Ramos (cell line): ENCODE results near the gene BRD3.
"Not testable (repeated sequence)": the region's sequence is repeated elsewhere in the genome, so short reads cannot be mapped to it uniquely, and the experiment has no call there.

Experiments
- in situ Hi-C: fragments of 300-500 bp; cut with MboI; formaldehyde crosslinking; loops from one replicate; pipeline ENCODE4 v1.14.3; 2022; ENCODE audit warnings: low sequenced_read_pairs; ENCODE audit not compliant: unreplicated experiment

BRD3 gene

DNA sequence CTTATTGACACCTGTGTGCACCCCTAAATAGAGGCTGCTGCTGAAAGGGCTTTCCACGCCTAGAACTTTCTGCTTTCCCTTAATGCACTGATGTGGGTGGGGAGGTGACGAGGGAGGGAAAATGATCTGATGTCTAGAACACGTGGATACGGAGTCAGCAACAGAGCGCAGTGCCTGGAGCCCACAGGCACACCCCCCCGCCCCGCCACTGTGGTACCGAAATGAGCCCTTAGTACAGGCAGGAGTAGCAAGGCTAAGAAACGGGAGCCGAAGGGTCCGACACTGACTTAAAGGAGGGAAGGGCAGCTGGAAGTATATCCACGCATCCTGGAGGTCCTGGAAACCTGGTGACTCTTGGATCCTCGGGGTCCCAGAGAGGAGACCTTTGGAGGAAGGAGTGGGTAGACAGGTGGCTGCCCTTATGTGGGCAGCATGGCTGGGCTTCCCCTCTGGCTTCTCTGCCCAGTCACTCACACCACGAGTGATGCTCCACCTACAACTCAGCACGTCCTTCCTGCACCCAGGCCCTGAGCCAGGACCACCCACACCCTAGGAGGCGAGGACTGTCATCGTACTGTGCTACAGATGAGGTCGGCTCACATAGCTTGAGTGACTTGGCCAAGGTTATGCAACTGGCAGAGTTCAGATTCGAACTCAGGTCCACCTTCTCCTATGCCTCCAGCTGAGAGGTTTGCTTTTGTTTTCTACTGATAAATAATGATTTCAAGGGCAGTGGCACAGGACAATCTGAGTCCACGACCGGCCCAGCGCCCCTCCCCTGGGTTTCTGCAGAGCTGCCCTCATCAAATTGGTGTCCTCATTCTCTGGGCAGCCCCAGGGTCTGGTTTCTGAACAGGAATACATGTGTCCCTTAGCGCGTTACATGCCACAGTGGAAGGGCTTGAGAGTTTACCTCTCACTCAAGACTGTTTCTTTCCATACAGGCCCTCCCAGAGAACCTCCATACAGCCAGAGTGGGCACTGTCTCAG, 71.0 kb downstream of the BRD3 start:
- in situ Hi-C loops: no loop called here

DNA sequence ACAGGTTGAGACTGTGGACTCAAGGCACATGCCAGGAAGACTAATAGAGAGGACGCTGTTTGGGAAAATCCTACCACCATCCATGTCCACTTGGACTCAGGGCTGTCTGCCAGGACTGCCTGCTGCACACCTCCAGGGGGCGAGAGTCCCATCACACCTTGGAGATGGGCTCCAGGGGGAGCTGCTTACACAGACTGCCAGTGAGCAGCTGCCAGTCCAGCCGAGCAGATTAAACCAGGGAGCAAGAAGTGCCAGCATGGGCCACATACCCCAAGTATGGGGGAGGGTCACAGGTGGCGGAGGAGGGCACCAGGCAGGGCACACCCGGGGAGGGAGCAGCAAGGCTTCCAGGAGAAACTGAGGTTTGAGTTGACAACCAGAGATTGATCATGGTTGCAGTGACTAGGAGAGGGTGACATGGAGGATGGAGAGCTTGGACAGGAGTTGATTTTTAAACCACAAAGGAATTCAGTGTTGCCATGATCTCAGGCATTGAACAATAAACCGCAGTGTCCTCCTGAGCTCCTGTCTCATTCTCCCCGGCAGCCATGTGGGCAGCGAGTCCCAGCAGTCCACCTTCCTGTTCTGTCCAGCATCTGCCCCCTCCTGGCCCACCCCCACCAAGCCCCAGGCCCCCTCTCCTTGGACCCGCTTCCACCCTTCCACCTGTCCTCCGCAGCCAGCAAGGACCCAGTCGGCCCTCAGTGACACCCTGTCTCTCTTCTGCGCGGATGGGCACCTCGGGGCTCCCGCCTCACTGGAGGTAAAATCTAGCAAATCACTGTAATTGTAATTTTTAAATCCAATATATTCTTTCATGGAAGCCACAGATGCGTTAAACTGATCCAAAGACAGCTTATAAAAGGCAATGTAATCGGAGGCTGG, 72.6 kb downstream of the BRD3 start:
- in situ Hi-C loops: no loop called here

DNA sequence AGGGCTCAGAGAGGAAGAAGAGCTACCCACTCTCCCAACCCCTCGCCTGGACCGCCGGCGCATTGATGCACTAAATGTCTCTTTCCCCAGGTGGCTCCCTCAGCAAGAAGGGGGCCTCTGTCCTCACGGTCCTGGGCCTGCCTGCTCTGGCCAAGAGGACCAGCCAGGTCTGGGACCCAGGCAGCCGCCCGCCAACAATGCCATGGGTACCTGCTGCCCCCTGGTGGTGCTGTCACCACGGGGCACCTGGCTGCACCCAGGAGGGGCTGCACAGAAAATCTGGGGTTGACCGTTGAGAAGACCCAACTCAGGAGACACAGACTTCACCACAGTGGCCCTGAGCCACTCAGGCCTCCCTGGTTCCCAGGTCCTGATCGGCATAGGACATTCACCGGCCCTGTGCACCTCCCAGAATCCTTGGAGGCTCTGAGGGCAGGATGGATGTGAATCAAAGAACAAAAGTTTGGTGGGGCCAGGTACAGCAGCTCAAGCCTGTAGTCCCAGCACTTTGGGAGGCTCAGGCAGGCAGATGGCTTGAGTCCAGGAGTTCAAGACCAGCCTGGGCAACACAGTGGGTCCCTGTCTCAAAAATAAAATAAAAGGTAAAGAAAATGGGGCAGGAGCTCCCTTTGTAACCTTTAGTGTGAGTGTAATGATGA, 73.3 kb downstream of the BRD3 start:
- in situ Hi-C loops: loop anchor here (5.0 kb wide), 1 partner anchor 207 kb away; no protein-coding TSS in a partner anchor

DNA sequence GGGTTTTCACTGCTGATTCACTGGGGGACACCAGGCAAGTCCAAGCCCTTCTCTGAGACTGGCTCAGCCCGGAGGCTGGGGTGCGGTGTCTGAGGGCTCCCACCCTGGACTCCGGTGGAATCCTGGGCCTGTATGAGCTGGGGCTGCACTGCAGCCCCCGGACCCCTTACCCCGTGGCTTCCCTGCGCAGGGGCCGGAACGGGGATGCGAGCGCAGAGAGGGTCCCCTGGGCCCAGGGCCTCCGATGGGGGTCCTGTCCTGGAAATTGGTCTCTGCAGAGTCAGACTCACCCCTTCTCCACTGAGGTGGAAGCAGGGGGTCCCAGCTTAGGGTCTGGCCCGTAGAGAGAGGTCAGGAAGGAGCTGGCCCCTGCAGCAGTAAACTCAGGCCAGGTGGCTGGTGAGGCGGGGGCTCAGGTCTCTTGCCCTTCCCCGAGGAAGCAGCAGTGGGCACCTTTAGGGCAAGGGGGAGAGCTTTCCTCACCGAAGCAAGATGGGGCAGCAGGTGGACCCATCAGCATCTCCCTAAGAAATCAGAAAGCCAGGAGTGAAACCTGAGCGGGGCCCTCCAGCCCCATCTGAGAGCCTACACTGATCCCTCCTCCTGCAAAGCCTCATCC, 74.1 kb downstream of the BRD3 start:
- in situ Hi-C loops: loop anchor here (5.0 kb wide), 1 partner anchor 206 kb away; no protein-coding TSS in a partner anchor

DNA sequence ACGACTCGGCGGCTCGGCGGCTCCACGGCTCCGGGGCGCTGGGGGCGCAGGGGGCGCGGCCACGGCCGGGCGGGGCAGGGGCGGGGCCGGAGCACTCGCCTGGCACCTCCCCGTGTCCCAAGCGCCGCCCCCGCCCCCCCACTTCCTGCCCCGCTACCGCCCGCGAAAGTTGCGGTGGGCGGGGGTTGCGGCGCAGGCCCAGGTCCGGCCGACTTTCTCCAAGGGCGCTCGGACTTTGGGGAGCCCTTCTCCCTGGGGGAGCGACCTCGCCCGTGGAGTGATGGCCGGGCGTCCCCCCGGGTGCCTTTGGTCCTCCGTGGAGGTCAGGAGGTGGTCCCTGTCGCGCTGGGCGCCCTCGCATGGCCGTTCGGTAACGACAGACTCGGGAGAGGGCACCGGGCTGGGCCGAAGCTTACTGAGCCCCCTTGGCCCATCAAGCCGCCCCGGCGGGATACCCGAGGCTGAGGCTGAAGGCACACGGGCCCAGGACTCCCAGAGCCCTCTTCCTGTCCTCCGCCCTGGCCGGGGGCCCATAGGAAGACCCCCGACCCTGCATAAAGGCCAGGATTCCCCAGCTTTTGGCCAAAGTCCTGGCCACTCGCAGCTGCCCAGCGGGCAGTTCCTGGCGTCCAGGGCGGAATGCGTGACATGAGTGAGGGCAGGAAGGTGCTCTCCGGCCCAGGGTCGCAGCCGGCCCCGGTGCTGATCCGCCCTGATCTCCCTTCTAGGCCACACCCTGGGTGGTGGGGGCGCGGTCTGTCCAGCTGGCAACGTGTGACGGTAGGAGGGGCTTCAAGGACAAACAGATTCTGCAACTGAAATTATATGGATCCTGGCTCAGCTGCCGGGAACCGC, 74.8 kb downstream of the BRD3 start:
- in situ Hi-C loops: loop anchor here (5.0 kb wide), 1 partner anchor 206 kb away; no protein-coding TSS in a partner anchor

DNA sequence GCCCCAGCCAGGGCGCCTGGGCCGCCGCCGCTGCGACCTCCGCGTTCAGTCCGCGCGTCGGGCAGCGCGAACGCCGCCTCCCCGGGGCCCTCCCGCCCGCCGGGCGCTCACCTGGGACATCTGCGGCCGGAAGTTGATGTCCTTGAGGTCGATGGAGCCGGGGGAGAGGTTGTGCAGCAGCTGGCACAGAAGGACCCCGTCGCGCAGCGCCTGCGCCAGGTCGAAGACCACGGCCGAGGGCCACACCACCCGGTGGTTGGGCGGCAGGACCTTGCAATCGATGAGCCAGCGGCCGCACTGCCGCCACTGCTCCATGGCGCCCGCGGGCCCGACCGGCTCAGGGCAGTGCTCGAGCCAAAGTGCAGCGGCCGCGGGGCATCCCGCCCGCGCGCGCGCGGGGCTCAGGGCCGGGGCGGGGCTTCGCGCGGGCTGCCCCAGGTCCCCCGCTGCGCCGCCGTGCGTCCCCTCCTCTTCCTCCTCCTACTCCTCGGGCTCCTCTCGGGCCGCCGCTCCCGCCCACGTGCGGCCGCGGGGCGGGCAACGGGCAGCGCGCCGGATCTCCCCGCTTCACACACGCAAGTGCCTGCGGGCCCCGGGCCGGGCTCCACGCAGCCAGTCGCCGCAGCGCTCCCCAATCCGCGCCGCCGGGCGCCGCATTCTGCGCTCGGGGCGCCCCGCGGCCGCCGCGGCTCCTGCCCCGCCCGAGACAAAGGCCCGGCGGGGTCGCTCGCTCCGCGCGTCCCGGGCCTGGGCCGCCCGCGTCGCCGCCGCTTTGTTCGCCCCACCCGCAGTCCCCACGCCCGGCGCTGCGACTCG, 75.7 kb downstream of the BRD3 start, which contains the start of gene VAV2:
VAV2 (minus strand) TSS at position 361 of the 816 bp plus-strand sequence; CDS start at position 315, 46 bp downstream.
- in situ Hi-C loops: loop anchor here (5.0 kb wide), 1 partner anchor 205 kb away; no protein-coding TSS in a partner anchor

DNA sequence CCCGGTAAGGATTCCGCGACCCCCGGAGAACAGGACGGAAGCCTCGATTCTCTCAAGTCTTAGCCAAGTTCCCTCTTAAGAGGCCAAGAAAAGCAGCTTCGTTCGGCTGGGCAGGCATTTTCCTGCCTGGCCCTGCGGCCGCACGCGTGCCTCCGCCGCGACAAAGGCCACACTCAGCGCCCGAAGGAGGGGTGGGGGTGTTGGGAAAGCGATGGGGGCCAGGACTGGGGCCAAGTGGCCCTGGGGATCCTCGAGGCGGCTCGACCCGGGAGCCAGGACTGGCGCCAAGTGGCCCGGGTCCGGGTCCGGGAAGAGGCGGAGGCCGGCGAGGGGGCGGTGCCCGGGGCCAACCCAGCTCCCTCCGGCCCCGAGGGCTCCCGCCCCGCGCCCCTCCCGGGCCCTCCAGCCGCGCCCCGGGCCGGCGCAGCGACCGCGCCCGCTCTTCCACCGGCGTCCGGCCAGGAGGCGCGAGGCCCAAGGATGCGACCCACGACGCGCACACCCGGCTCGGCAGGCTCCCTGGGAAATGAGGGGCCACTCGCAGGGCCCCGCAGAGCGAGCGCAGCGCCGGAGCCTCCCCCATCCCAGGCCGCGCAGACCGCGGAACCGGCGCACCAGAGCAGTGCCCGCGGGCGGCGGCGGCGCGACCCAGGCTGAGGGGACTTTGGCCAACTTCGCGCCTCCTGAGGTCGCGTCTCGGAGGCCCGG, 76.5 kb downstream of the BRD3 start:
- in situ Hi-C loops: loop anchor here (5.0 kb wide), 1 partner anchor 204 kb away; no protein-coding TSS in a partner anchor

DNA sequence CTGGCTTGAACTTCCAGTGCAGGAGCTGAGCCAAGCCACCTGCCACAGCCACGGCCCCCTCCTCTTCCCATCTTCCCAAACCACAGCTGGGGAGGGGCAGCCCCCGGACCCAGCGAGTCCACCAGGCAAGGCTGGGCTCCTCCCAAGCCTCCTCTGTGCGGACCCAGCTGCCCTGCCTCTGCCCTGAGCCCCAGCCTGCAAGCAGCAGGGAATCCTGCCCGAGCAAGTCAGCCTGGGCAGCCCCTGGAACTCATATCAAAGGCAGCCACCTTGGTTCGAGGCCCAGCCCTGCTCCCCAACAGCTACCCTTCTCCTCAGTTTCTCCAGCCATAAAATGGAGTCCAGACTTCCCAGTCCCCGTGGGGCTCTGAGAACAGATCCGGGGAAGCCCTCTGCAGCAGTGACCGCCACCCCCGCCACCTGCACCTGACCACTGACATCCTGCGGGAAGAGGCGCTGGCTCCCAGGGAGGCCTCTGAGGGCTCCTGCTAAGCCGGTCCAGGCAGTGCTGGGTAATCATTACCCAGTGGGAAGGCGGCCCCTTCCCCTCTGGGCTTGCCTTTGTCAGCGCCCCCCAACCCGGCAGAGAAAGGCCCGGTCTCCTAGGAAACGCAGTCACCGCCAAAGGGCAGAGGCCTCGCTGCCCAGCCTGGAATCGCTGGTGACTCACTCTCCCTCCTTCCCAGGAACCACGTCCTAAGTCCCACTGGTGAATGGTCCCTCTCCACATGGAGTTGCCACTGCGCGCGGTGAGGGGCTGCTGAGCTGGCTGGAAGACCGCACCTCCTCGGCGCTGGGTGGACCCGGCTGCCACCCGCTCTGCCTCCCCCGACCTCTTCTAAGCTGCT, 77.2 kb downstream of the BRD3 start:
- in situ Hi-C loops: loop anchor here (5.0 kb wide), 1 partner anchor 203 kb away; no protein-coding TSS in a partner anchor

DNA sequence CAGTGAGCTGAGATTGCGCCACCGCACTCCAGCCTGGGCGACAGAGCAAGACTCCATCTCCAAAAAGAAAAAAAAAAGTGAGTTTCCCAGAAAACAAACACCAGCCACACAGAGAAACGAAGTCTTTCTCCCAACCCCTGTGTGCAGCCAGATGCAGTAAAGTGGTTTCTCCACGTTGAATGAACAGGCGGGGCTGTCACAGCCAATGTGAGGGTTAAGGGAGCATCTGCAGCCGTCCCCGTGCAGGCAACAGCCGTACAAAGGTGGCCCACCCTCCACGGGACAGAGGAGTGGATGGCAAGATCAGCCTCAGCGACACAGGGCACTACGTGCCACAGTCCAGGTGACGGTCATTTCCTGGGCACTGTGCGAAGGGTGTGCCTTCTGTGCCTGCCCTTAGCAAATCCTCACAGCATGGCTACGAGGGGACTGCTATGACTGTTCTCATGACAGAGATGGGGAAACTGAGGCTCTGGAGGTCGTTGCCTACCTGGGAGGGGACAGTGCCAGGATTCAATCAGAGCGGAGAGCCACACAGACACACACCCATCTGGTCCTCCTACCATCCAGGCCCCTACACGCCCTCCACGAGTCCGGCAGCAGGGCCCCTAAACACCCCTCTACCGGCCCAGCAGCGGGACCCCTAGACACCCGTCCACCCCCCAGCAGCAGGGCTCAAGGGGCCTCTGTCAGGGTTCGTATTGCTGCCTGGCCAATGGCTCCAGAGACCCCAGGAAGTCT, 78.0 kb downstream of the BRD3 start:
- in situ Hi-C loops: loop anchor here (5.0 kb wide), 1 partner anchor 202 kb away; no protein-coding TSS in a partner anchor

DNA sequence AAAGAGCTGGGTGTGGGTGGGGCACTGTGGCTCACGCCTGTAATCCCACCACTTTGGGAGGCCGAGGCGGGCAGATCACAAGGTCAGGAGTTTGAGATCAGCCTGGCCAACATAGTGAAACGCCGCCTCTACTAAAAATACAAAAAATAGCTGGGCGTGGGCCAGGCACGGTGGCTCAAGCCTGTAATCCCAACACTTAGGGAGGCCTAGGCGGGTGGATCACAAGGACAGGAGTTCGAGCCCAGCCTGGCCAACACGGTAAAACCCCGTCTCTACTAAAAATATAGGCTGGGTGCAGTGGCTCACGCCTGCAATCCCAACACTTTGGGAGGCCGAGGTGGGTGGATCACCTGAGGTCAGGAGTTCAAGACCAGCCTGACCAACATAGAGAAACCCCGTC, 79.1 kb downstream of the BRD3 start:
- in situ Hi-C loops: not testable (repeated sequence)

DNA sequence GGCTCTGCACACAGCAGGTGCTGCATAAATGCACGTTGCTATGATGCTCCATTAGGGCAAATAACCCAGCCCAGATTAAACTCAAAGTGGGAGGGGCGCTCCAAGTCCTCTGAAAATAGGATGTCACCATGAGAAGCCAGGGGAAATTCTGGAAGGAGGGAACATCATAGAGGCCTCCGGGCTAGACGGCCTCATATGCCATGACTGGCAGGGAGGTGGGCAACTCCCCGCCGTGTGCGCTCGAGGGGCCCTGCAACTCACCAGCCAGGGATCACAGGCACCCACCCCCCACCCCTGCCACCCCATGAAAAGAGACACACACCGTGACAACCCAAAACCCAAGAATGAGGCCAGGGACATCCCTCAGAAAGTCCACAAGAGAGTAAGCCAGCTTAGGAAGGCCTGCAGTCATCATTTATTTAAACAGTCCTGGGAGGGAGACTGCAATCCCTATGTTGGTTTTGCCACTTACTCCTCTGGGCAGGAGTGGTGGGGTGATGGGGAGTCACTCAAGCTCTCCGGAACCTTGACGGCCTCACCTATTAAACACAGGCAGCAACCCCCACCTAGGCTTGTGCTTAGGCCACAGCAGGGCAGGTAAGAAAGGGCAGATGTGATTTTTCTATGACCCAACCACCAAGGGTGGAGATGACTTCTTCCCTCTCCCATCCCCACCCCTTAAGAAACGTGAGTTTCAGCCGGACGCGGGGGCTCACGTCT, 79.7 kb downstream of the BRD3 start:
- in situ Hi-C loops: no loop called here

DNA sequence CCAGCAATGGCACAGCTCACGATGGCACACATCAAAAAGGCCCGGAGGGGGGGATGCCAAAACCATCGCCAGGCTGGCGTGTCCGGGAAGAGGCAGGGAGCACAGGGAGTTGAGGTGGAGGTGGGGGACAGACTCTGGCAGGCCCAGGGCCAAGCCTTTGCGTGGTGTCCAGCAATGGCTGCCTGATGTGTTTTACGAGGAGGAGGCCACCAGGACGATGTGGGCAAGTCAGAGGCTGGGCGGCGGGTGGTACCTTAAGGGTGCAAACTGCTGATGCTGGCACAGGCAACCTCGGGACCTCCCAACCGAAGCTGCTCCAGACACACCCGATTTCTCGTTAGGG, 80.4 kb downstream of the BRD3 start:
- in situ Hi-C loops: no loop called here

DNA sequence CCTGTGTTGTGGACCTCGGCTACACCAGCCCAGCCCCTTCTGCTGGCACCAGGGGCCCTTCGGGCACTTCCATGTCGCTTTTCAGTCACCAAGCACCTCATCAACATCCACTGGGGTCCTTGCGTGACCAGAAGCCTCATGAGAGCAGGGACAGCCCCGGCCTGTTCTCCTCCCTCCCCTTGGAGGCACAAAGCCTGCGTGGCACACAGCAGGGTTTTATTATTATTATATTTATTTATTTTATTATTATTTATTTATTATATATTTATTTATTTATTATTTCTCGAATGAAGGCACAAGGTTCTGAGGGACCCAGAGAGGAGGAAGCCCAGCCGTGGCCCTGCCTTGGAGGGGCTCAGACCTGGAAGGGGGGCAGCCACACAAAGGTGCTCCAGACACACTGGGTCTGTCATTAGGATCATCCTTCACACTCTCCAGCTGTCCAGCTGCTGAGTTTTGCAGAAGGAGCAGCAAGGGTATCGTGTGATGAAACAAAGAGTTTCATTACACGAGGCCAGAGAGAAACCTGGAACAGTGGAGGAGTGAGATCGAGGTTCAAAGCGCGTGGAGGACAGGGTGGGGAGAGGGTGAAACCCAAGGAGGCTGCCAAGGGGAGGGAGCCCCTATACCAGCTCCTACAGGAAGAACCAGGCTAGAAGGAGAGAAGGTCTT, 80.9 kb downstream of the BRD3 start:
- in situ Hi-C loops: no loop called here

DNA sequence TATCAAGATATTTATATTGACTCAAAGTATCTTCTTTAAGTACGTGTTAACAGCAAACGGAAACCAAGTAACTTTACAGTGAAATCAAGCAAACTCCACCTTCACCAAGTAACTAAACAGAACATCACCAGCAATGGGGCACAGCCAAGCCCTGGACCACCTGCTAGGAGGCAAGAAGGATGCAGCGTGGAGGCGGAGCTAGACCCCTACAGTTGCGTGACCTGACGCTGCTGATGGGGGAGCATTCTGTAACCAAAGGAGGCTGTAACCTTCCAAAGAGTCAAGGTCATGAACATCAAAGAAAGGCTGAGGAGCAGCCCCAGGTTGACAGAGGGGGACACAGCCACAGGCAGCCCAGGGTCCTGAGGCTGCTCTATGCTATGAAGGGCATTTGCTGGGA, 81.8 kb downstream of the BRD3 start:
- in situ Hi-C loops: no loop called here
